ENCODE results near the gene SLC14A1. TPM values are rescaled to one million over a fixed set of nuclear protein-coding genes. Genes with fewer than 3 reads are reported as not detected.

SLC14A1 gene
- total RNA-seq, 1 donor: 254 TPM

- DNase-seq (ENCODE audit: low read depth): no peak
- TF ChIP-seq CTCF (IDR thresholded peaks at IDR 0.05; ENCODE audit: insufficient read depth, low read length): no peak
- H3K4me3 ChIP-seq (ENCODE audit: low read depth, low read length): no peak overlapping the region
These were observed 36.6 kb downstream of the SLC14A1 start for GRCh38 chr18:45760462-45761036.

- DNase-seq (ENCODE audit: low read depth): no peak
- TF ChIP-seq CTCF (IDR thresholded peaks at IDR 0.05; ENCODE audit: insufficient read depth, low read length): no peak
- no peak overlapping the region for H3K4me3 ChIP-seq (ENCODE audit: low read depth, low read length)
These were observed 37.6 kb downstream of the SLC14A1 start for GRCh38 chr18:45761512-45762114.

GRCh38 chr18:45764000-45764686 lies 40.2 kb downstream of the SLC14A1 start:
- DNase-seq (ENCODE audit: low read depth): peak; percentile 55
- TF ChIP-seq CTCF (IDR thresholded peaks at IDR 0.05; ENCODE audit: insufficient read depth, low read length): no peak
- no peak overlapping the region for H3K4me3 ChIP-seq (ENCODE audit: low read depth, low read length)

- peak; percentile 89 for DNase-seq (ENCODE audit: low read depth)
- no peak for TF ChIP-seq CTCF (IDR thresholded peaks at IDR 0.05; ENCODE audit: insufficient read depth, low read length)
- H3K4me3 ChIP-seq (ENCODE audit: low read depth, low read length): no peak overlapping the region
These were observed 41.8 kb downstream of the SLC14A1 start for GRCh38 chr18:45765796-45766195.

- H3K4me3 ChIP-seq (ENCODE audit: low read depth, low read length): no peak overlapping the region
- TF ChIP-seq CTCF (IDR thresholded peaks at IDR 0.05; ENCODE audit: insufficient read depth, low read length): no peak
- DNase-seq (ENCODE audit: low read depth): peak; percentile 20
These were observed 47.9 kb downstream of the SLC14A1 start for GRCh38 chr18:45771587-45772480.

GRCh38 chr18:45774065-45774521 lies 50.1 kb downstream of the SLC14A1 start:
- no peak for TF ChIP-seq CTCF (IDR thresholded peaks at IDR 0.05; ENCODE audit: insufficient read depth, low read length)
- peak; percentile 79 for DNase-seq (ENCODE audit: low read depth)
- no peak overlapping the region for H3K4me3 ChIP-seq (ENCODE audit: low read depth, low read length)
